ENCODE results near the gene WDR59. TPM values are rescaled to one million over a fixed set of nuclear protein-coding genes. Genes with fewer than 3 reads are reported as not detected.
"Not testable (repeated sequence)": the region's sequence is repeated elsewhere in the genome, so short reads cannot be mapped to it uniquely, and the experiment has no call there.

WDR59 gene
- total RNA-seq, 4 donors from 2014 or later: 12.9 to 31.3 (median 19.5) TPM

DNA sequence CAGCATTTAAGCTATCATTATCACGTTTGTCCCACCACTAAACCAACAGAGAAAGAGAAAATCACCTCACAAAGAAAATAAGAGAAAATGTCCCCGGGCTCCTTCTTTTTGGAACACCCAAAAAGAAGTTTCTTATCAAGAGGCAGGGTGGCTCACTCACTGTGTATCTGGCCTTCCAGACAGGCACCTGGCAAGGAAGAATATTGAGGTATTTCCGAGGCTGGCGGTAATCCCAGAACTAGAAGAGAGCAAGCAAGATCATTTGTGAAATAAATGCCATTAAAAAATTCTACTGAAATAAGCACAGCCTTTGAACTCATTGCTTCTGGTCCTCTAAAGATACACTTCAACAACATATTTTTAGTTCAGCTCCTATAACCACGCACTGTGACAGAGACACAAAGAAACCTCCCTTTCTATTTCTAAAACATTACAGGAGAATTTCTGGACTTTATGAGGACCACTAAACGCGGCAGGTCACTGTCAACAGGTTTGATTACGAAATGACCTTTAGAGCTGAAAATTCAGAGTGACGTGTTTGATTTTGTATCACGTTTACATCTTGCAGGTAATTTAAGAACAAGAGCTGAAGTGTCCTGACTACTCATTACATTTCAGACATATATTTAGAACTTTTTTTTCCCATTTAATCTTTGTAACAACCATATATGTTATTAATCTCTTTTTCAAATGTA is 61.0 kb downstream of the WDR59 start:
- DNase-seq (no peak), ATAC-seq (no peak)
- H3K27ac ChIP-seq: no peak overlapping the region
- no peaks in the 10 kb centered on the region for H3K9me3 ChIP-seq
- no peak overlapping the region for H3K4me3 ChIP-seq
- H3K36me3 ChIP-seq: peaks cover 0 to 36% of the 10 kb centered on the region in 2 donors
- H3K4me1 ChIP-seq: no peaks in the 10 kb centered on the region
- TF ChIP-seq, protein P1, sequence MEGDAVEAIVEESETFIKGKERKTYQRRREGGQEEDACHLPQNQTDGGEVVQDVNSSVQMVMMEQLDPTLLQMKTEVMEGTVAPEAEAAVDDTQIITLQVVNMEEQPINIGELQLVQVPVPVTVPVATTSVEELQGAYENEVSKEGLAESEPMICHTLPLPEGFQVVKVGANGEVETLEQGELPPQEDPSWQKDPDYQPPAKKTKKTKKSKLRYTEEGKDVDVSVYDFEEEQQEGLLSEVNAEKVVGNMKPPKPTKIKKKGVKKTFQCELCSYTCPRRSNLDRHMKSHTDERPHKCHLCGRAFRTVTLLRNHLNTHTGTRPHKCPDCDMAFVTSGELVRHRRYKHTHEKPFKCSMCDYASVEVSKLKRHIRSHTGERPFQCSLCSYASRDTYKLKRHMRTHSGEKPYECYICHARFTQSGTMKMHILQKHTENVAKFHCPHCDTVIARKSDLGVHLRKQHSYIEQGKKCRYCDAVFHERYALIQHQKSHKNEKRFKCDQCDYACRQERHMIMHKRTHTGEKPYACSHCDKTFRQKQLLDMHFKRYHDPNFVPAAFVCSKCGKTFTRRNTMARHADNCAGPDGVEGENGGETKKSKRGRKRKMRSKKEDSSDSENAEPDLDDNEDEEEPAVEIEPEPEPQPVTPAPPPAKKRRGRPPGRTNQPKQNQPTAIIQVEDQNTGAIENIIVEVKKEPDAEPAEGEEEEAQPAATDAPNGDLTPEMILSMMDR (IDR thresholded peaks at IDR 0.05 in 4 of 5, conservative IDR thresholded peaks at IDR 0.05 in 1 of 5): no peak
- no peak for TF ChIP-seq POLR2A (IDR thresholded peaks at IDR 0.05)
- intact Hi-C loops (cut with DNase I; ENCODE audit: low total_unique reads) (no loop called here), in situ Hi-C loops (cut with MboI; ENCODE audit: low sequenced_read_pairs in 4 of 4) (no loop called here)
- no peaks in the 10 kb centered on the region for H3K27me3 ChIP-seq

GRCh38 chr16:74922150-74923138 is 62.5 kb downstream of the WDR59 start:
- no peak for TF ChIP-seq POLR2A (IDR thresholded peaks at IDR 0.05)
- TF ChIP-seq, protein P1 (IDR thresholded peaks at IDR 0.05 in 4 of 5, conservative IDR thresholded peaks at IDR 0.05 in 1 of 5): no peak
- H3K4me1 ChIP-seq: no peaks in the 10 kb centered on the region
- ATAC-seq: no peak
- H3K36me3 ChIP-seq: peaks cover 0 to 31% of the 10 kb centered on the region in 2 donors
- no peak for DNase-seq
- in situ Hi-C loops (cut with MboI; ENCODE audit: low sequenced_read_pairs in 4 of 4): no loop called here
- intact Hi-C loops (cut with DNase I; ENCODE audit: low total_unique reads): no loop called here
- no peak overlapping the region for H3K4me3 ChIP-seq
- no peaks in the 10 kb centered on the region for H3K9me3 ChIP-seq
- no peaks in the 10 kb centered on the region for H3K27me3 ChIP-seq
- no peak overlapping the region for H3K27ac ChIP-seq

DNA sequence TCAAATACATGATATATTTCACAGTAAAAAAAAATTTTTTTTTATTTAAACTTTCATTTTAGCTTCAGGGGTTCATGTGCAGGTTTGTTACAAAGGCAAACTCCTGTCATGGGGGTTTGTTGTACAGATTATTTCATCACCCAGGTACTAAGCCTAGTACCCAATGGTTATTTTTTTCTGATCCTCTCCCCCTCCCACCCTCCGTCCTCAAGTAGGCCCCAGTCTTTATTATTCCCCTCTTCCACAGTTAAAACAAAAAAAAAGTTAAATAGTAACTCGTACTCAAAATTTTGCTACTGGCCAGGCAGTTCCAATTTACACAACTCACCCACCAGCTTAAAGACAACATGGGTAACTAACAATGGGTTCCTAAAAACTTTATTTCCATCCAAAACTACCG is 63.9 kb downstream of the WDR59 start:
- peaks cover 0 to 44% of the 10 kb centered on the region in 2 donors for H3K36me3 ChIP-seq
- ATAC-seq (no peak), DNase-seq (no peak)
- intact Hi-C loops (cut with DNase I; ENCODE audit: low total_unique reads) (no loop called here), in situ Hi-C loops (cut with MboI; ENCODE audit: low sequenced_read_pairs in 4 of 4) (no loop called here)
- H3K27me3 ChIP-seq: no peaks in the 10 kb centered on the region
- no peak overlapping the region for H3K4me3 ChIP-seq
- TF ChIP-seq, protein P1 (IDR thresholded peaks at IDR 0.05 in 4 of 5, conservative IDR thresholded peaks at IDR 0.05 in 1 of 5): no peak
- H3K9me3 ChIP-seq: no peaks in the 10 kb centered on the region
- H3K4me1 ChIP-seq: no peaks in the 10 kb centered on the region
- H3K27ac ChIP-seq: no peak overlapping the region

DNA sequence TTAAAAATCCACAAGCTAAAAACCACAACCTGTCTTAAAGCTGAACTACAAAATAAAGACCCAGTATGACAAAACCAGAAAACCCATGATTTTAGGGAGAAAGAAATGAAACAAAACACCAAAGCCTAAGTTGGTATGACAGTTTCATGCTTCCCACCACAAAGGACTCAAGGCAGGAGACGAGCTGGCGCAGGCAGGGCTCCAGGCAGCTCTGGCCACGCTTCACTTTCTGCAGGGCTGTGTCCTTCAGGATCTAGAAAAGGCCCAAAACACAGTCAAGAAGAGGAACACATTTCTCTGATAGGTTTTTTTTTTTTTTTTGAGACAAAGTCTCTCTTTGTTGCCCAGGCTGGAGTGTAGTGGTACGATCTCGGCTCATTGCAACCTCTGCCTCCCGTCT is 75.3 kb downstream of the WDR59 start:
- Histone ChIP-seq H3K36me3 (peaks cover 5 to 73% of the 10 kb centered on the region in 2 donors), H3K27me3 (no peaks in the 10 kb centered on the region), H3K9me3 (no peaks in the 10 kb centered on the region), H3K4me3 (no peak overlapping the region), H3K27ac (no peak overlapping the region), H3K4me1 (no peaks in the 10 kb centered on the region)
- intact Hi-C loops (cut with DNase I; ENCODE audit: low total_unique reads) (no loop called here), in situ Hi-C loops (cut with MboI; ENCODE audit: low sequenced_read_pairs in 4 of 4) (no loop called here)
- ATAC-seq (no peak), DNase-seq (no peak)
- TF ChIP-seq, protein P1 (IDR thresholded peaks at IDR 0.05 in 4 of 5, conservative IDR thresholded peaks at IDR 0.05 in 1 of 5): no peak
- no peak for TF ChIP-seq POLR2A (IDR thresholded peaks at IDR 0.05)

DNA sequence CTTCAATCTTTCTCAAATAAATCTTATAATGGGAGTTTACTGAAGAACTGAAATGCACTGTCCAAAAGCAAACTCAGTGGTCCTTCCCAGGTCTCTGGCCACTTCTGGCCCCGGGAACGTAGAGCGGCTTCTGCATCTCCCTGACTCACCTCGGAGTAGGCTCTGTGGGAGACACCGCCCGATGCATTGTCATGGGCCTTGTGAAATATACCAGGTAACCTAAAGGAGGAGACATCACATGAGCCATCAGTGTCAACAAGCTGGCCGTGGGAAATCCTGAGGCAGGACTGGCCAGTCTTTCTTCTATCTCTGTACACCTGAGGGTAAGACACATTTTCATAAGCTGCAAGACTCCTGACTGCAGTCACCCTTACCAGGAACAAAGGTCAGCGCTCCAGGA is 76.2 kb downstream of the WDR59 start:
- H3K4me1 ChIP-seq; in situ Hi-C loops (cut with MboI; ENCODE audit: low sequenced_read_pairs in 4 of 4); H3K9me3 ChIP-seq; DNase-seq; H3K27me3 ChIP-seq; intact Hi-C loops (cut with DNase I; ENCODE audit: low total_unique reads); ATAC-seq; H3K4me3 ChIP-seq; H3K27ac ChIP-seq: not testable (repeated sequence)
- peaks cover 5 to 65% of the 10 kb centered on the region in 2 donors for H3K36me3 ChIP-seq

Measured in gastrocnemius medialis (tissue), 4 donors.